DLD1 (cell line): Measurements from ENCODE around the gene UVRAG.
"Not testable (repeated sequence)": the region's sequence is repeated elsewhere in the genome, so short reads cannot be mapped to it uniquely, and the experiment has no call there.

Experiments
- in situ Hi-C: cut with HindIII; loops from 2 replicates; pipeline ENCODE4 v1.10.0; 2017; ENCODE audit warnings: low sequenced_read_pairs

UVRAG gene

DNA sequence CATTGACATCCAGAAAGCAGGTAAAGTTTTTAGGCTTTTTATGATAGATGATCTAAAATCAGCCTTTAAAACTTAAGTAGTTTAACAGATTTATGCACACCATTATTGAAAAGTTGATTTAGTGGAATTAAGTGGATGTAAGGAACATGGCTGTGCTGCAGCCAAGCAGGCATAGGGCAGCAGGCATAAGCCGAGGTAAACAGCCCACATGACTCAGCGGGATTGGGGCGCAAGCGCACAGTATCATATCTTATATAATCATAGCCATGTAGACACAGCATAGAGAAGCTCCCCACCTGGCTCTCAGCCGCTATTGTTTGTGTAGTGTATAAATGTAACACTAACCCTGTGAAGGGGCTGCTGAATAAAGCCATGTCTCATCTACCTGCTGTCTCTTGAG is 233.8 kb downstream of the UVRAG start:
- in situ Hi-C loops, result no loop called here

DNA sequence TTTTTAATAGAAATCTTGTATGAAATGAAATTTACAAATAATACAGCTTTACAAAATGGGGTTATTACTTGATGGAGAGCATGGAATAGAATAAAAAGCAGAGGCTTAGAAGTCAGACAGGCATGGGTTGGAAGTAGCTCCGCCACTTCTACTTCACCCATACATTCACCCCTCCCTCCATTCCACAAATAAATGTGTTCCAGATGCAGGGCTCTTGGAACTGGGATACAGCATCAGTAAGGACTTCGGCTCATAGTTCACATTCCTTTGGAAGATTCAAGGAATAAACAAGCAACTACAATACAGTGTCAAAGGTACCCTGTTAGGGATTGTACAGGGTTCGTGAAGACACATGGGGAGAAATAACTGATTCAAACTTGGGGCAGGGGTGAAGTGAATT is 234.5 kb downstream of the UVRAG start:
- in situ Hi-C loops, result no loop called here

DNA sequence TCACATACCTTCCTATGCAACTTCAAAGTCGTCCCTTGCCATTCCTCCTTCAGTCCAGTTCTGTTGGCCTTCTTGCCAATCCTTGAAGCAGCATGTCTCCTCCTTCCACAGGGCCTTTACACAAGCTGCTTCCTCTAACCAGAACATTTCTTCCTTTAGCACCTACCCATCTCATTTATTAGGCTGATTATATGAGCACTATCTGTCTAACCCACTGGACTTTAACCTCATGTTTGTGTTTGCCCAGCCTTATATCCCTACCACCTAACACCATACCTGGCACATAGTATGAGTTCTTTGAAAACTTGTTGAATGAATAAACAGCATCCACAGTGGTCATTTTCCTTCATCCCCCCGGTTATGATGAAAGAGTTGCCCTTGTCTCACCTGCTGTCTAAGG is 236.9 kb downstream of the UVRAG start:
- in situ Hi-C loops, result no loop called here

DNA sequence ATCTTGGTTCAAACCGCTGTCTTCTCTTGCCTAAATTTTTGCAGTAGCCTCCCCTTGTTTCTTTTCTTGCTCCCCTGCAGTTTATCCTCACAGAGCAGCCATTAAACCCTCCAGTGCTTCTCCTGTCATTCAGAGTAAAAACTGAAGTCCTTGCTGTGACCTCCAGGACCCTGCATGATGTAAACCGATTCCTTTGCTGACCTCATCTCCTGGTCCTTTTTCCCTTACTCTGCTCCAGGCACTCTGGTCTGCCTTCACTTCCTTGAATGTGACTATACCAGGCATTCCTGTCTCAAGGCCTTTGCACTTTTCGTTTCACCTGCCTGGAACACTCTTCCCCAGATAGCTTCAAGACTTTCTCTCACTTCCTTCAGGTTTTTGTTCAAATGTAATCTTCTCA is 239.3 kb downstream of the UVRAG start:
- in situ Hi-C loops, result no loop called here

DNA sequence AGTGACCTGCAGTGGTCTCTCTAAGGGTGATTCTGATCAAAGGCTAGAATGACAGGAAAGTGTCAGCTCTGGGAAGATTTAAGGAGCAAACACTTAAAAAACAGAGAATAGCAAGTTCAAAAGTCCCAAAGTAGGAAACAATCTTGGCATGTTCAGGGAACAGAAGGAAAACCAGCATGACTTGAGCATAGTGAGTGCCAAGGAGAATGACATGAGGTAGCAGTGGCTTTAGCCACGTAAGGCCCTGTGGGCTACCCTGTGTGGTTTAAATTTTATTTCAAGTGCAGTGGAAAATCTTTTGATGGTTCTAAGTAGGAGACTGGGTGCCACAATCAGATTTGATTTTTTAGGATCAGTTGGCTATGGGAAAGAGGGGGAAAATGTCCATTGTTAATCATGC is 241.9 kb downstream of the UVRAG start:
- in situ Hi-C loops, result no loop called here

DNA sequence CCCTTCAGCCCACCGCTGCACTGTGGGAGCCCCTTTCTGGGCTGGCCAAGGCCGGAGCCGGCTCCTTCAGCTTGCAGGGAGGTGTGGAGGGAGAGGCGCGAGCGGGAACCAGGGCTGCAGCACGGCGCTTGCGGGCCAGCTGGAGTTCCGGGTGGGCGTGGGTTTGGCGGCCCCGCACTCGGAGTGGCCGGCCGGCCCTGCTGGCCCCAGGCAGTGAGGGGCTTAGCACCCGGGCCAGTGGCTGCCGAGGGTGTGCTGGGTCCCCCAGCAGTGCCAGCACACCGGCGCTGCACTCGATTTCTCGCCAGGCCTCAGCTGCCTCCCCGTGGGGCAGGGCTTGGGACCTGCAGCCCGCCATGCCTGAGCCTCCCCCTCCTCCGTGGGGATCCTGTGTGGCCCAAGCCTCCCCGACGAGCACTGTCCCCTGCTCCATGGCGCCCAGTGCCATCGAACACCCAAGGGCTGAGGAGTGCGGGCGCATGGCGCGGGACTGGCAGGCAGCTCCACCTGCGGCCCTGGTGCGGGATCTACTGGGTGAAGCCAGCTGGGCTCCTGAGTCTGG is 245.5 kb downstream of the UVRAG start:
- in situ Hi-C loops, result not testable (repeated sequence)

DNA sequence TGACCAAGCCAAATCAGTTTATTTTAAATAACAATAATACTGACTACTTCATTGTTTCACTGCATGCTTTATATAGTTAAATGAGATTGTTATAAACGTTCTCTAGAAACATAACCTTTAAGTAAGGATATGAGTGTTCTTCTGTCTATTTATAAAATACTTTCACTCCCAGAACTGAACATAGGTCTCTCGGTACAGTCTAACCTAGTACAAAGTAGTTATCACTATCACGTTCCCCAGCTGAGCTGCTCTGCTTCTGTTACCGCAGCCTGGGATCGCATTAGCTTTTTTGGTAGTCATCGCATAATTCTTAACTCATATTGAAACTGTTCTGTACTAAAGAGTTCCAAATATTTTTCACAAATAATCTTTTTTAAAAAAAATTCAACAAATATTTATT is 247.7 kb downstream of the UVRAG start:
- in situ Hi-C loops, result no loop called here

DNA sequence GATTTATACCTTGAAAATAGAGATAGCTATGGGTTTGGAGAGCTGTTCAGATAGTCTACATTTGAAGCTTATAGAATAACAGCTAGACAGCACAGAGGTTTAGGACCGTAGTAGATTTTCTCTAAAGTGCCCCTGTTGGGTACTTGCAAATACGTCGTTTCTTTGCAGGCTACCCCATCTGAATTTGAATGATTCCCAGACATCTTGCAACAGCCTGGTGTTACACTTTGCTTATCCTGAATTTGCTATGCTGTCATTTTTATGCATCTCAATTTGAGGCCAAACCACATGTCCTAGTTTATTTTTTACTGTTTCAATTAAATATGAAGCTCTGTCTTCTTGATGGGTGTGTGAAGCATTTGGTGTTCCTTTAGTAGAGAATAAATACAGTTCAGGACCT is 249.2 kb downstream of the UVRAG start:
- in situ Hi-C loops, result no loop called here

DNA sequence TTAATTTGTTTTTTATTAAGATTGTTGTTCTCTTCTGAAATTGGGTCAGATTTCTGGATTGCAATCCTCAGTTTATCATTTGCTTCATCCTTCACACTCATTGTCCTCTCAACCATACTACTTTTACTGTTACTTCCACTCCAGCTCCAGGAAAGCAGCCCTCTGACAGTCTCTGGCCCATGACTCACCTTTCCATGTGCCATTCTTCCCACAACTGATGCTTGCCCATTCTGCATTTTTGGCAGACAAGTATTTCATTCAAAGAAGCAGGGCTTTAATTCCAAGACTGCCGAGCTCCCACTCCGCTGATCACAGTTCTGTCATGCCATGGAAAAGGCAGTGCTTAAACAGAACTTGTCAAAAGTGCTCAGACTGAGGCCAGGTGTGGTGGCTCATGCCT is 252.1 kb downstream of the UVRAG start:
- in situ Hi-C loops, result no loop called here

DNA sequence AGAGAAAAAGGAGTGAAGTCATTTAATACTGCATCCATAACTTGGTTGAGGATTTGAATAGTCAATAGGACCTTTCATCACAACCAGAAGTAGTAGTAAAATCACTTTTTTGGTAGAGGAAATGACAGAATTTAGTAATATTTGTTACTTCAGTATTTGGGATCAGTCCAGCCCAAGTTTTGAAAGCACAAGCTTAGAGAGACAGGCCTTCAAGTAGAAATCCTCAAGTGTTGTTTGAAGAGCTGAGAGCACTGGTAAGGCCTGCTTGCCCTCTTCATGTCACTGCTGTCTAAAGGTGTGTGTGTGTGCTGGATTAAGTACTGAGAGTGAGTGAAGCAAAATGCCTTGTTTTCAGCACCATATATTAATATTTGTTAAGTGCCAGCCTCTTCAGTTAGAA is 254.0 kb downstream of the UVRAG start:
- in situ Hi-C loops, result no loop called here

DNA sequence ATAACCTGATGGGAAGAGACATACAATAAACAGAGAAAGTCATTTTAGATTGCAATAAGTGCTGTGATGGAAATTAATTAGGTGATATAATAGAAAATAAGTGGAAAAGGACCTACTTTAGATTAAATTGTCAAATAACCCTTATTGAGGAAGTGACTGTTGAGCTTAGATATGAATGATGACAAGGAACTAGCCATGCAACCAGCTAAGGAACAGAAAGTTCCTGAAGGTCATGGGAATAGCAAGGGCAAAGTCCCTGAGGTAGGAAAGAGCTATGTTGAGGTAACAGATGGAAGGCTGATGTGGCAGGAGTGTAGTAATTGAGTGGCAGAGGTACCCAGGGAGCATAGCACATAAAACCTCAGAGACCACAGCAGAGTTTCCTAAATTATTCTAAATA is 256.1 kb downstream of the UVRAG start:
- in situ Hi-C loops, result no loop called here

DNA sequence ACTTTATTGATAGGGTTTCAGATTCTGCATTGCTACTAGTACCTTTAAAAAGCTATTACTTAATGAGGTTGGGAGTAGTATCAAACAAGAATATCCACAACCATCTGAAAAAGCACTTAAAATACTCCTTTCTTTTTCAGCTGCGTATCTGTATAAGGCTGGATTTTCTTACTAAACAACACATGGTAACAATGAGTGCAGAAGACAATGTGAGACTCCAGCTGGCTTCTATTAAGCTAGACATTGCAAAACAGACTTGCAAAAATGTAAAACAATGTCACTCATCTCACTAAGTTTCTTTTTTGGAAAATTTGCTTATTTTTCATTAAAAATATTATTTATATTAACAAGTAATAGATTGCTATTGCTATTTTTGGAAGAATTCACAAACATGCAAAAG is 258.7 kb downstream of the UVRAG start:
- in situ Hi-C loops, result no loop called here

DNA sequence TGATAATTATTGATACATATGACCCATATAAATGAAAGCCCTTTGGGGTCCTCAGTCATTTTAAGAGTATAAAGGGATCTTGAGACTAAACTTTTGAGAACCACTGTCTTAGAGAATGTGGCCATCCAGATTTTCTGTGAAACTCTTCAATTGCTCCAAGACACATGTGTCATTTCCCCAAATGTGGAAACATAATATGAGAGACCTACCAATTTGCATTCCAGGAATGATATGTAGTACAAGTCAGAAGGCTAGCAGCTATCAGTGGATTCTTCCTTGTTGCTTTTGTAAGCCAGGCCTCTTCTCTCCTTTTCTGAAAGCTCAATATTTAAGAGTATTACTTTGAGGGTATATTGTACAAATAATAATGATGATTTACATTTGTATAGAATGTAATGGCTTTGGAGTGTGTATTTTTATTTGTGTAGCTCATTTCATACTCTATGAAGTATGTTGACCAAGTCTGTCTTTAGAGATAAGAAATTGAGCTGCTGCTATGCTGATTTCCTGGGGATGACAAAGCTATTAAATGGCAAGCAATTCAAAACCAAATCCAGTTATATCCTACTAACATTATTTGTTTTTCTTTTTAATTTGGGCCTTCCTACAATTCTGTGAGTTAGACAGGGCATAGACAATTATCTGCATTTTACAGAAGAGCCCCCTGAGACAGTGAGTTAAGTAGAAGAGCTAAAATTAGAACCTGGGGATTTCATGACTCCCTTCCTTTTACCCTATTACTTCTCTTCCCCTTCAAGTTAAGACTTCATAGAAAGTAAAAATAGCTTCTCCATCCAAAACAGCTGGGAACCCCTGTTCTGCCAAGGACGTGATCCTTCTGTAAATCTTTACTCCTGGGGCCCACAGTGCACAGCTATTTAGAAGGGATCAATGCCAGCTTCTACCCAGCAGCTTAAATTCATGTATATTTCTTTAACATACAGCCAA is 259.4 kb downstream of the UVRAG start:
- in situ Hi-C loops, result no loop called here

DNA sequence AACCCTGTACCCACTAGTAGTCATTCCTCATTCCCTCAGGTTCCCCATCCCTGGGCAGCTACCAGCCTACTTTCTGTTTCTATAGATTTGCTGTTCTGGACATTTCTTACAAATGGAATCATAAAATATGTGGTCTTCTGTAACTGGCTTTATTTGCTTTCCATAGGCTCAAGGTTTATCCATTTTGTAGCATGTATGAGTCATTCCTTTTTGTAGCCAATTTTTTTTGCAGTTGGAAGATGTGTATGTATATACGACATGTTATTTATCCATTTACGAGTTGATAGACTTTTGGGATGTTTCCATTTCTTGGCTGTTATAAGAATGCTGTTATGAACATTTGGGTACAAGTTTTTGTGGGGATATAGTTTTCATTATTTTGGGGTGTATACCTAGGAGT is 260.7 kb downstream of the UVRAG start:
- in situ Hi-C loops, result no loop called here

DNA sequence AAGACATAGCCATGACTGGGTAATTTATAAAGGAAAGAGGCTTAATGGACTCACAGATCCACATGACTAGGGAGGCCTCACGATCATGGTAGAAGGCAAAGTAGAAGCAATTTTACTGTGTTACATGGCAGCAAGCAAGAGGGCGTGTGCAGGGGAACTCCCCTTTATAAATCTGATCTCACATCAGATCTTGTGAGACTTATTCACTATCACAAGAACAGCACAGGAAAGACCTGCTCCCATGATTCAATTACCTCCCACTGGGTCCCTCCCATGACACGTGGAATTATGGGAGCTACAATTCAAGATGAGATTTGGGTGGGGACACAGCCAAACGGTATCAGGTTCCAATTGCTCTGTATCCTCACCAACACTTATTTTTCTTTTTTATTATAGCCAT is 261.2 kb downstream of the UVRAG start:
- in situ Hi-C loops, result not testable (repeated sequence)

DNA sequence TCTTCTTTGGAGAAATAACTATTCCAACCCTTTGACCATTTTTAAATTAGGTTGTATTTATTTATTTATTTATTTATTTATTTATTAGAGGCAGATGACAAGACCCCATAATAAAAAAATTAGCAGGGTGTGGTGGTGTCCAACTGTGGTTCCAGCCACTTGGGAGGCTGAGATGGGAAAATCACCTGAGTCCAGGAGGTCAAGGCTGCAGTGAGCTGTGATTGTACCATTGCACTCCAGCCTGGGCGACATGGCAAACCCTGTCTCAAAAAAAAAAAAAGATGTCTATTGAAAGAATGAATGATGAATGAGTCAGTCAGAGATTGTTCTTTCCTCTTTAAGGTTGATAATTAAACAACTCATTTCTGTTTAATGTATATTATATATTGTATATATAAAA is 261.7 kb downstream of the UVRAG start:
- in situ Hi-C loops, result no loop called here

DNA sequence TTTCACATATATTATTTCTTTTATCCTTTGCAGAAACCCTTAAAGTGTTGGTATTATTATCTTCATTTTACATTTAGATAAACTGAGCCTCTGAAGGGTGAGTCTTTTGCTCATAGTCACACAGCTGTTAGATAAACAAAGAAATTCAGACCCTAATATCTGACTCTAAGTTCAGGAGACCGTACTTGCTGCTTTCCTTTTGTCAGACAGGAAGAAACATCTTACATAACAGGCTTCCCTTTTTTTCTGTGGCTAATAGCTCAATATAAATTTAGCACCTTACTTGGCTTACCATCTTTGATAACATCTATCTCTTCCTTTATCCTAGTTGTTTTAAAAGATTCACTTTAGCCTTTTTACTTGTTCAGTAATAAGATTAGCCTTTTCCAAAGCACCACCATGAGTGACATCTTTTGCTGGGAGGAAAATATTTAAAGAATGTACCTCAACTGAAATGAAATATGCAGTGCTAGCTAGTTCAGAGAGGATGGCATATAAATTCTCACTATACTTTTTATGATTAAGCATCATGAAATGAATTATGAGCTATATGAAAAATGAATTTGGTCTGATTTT is 262.7 kb downstream of the UVRAG start:
- in situ Hi-C loops, result no loop called here

DNA sequence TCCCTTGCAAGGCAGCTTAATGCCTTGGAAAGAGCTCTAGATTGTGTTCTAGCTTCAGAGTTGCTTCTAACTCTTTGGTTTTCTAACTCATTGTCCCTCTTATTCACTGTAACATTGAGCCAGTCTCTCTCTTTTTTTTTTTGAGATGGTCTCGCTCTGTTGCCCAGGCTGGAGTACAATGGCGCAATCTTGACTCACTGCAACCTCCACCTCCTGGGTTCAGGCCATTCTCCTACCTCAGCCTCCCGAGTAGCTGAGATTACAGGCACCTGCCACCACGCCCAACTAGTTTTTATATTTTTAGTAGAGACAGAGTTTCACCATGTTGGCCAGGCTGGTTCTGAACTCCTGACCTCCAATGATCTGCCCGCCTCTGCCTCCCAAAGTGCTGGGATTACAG is 266.1 kb downstream of the UVRAG start:
- in situ Hi-C loops, result not testable (repeated sequence)

DNA sequence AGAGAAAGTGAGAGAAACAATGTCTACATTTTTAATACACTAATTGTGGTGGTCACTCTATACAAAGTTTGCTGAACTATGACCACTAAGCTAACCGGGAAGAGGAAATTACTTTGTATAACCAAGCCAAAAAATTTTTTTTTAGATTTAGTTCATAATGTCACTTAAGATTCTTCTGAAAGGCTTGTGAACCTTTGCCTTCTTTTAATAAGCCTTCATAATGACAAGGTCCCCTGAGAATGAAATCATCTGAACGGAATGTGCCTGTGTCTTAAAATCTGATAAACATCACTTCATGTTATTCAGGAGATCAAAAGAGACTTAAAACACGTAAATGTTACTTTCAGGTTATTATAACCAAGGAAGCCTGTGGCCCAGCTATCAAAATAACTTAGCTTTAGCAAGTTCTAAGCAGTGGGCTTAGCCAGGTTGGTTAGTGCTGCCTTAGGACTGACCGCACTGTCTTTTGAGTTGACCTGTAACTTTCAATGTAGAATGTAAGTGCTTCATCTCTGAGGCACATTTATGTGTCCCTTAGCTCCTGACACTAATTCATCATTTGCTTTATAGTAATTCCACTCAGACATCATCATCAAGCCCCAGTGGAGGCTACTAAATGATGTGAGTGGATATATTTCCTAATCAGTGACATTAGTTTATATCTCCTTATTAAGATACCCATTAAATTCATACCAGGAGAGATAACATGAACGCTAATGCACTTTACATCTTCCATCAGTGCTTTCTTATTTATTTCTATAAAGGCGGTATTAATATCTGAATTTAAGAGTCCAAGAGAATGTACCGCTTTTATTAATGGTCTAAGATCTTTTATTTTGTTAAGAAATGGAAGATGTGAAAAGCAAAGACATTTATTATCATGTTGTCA is 268.8 kb downstream of the UVRAG start:
- in situ Hi-C loops, result no loop called here

DNA sequence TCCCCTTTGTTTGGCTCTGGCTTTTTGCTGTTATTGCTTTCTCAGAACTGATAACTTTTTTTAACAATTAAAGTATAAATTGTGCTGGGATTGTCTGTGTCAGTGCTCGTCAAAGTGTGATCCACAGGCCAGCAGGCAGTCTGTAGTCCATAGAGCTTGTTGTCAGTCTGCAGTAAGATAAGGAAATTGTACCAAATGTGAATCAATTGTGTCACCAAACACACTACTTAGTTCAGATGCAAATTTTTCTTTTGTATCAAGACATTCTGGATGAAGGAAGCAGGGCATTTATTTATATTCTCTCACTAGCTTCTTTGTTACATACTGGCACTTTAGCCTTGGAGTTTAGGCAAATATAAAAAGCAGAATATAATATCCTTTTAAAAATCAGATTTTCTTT is 270.3 kb downstream of the UVRAG start:
- in situ Hi-C loops, result no loop called here
